ENCODE results near the gene ICAM5. TPM values are rescaled to one million over a fixed set of nuclear protein-coding genes. Genes with fewer than 3 reads are reported as not detected.

Gene ICAM5
- polyA plus RNA-seq, 1 donor, result 0.18 TPM

DNA sequence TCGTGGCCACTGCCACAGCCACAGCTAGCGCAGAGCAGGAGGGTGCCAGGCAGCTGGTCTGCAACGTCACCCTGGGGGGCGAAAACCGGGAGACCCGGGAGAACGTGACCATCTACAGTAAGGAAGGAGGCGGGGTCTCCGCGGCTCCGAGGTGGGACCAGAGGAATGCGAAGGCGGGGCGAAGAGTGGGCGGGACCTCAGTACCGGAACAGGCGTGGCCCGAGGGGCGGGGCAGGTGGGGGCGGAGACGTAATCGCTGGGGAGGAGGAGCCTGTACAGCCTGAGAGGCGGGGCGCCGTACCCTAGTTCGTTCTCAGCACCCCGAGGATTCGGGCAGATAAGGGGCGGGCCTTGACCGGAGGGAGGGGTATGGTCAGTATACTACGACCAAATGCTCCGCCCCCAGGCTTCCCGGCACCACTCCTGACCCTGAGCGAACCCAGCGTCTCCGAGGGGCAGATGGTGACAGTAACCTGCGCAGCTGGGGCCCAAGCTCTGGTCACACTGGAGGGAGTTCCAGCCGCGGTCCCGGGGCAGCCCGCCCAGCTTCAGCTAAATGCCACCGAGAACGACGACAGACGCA, 2.5 kb downstream of the ICAM5 start:
- DNase-seq (ENCODE audit: low read depth), result no peak

DNA sequence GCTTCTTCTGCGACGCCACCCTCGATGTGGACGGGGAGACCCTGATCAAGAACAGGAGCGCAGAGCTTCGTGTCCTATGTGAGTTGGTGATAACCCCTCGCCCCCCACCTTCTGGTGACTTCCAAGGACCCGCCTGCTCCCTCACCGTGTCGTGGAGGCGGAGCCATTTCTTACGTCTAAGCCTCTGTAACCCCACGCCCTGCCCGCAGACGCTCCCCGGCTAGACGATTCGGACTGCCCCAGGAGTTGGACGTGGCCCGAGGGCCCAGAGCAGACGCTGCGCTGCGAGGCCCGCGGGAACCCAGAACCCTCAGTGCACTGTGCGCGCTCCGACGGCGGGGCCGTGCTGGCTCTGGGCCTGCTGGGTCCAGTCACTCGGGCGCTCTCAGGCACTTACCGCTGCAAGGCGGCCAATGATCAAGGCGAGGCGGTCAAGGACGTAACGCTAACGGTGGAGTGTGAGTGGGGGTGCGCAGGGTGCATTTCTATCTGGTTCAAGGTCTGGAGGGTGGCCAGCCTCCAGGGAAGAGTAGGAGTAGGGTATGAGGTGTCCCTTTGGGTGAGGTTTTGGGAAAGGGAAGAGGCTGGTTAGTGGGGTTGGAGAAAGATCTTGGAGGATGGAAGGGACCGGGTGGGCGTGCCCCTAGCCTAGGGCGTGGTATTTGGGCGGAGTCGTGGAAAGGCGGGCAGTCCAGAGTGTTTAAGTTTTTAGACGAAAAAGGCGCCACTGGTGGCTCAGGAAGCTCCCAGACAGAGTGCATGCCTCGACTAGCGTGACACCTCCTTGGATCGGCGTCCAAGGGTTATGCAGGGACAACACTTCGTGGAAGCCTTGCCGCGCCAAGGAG, 3.3 kb downstream of the ICAM5 start:
- DNase-seq (ENCODE audit: low read depth), result no peak

DNA sequence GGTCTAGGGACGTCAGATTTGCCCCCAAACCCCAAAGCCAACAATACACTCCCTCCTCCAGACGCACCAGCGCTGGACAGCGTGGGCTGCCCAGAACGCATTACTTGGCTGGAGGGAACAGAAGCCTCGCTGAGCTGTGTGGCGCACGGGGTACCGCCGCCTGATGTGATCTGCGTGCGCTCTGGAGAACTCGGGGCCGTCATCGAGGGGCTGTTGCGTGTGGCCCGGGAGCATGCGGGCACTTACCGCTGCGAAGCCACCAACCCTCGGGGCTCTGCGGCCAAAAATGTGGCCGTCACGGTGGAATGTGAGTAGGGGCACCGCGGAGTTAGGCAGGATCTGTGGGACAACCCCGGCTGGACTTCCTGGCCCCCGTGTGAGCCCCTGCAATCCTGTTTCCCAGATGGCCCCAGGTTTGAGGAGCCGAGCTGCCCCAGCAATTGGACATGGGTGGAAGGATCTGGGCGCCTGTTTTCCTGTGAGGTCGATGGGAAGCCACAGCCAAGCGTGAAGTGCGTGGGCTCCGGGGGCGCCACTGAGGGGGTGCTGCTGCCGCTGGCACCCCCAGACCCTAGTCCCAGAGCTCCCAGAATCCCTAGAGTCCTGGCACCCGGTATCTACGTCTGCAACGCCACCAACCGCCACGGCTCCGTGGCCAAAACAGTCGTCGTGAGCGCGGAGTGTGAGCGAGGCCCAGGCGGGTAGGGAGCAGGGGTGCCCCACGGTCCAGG, 4.0 kb downstream of the ICAM5 start:
- DNase-seq (ENCODE audit: low read depth), result no peak

DNA sequence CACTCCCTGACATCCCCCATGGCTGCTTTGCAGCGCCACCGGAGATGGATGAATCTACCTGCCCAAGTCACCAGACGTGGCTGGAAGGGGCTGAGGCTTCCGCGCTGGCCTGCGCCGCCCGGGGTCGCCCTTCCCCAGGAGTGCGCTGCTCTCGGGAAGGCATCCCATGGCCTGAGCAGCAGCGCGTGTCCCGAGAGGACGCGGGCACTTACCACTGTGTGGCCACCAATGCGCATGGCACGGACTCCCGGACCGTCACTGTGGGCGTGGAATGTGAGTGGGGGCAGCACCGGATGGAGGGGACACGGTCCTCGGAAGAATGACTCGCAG, 4.6 kb downstream of the ICAM5 start:
- DNase-seq (ENCODE audit: low read depth), result no peak

DNA sequence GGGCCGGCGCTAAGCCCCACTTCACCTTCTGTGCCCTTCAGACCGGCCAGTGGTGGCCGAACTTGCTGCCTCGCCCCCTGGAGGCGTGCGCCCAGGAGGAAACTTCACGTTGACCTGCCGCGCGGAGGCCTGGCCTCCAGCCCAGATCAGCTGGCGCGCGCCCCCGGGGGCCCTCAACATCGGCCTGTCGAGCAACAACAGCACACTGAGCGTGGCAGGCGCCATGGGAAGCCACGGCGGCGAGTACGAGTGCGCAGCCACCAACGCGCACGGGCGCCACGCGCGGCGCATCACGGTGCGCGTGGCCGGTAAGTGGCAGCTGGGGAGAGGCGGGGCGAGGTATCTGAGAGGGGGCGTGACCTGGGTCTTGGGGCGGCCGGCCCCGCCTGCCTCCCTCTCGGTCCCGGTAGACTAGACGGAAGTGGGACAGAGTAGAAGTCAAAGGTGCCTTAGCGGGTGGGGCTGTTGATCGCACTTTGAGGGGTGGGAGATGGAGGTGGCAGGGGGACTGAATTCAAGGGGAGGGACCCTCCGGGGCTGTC, 5.6 kb downstream of the ICAM5 start:
- DNase-seq (ENCODE audit: low read depth), result no peak

DNA sequence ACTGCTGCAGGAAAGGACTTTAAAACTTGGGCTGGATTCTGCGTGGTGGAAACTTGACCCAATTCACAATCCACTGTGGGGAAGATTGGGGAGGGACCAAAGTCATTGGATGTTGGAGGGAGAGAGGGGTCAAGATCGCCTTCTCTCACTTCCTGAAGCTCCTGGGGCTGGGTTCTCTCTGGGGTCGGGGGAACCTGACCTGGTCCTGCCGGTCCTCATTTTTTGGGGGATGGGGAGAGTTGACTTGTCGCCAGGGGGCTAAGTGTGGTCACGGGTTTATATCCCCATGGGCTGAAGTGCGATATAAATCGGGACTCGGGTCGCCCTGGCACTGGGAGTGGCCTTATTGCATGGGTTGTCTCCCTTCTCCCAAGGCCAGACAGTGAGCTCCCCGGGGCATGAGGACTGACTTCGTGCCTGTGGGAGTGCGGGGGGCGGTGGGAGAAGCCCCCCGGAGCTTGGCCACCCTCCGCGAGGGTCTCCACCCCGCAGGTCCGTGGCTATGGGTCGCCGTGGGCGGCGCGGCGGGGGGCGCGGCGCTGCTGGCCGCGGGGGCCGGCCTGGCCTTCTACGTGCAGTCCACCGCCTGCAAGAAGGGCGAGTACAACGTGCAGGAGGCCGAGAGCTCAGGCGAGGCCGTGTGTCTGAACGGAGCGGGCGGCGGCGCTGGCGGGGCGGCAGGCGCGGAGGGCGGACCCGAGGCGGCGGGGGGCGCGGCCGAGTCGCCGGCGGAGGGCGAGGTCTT, 6.3 kb downstream of the ICAM5 start:
- no peak for DNase-seq (ENCODE audit: low read depth)

DNA sequence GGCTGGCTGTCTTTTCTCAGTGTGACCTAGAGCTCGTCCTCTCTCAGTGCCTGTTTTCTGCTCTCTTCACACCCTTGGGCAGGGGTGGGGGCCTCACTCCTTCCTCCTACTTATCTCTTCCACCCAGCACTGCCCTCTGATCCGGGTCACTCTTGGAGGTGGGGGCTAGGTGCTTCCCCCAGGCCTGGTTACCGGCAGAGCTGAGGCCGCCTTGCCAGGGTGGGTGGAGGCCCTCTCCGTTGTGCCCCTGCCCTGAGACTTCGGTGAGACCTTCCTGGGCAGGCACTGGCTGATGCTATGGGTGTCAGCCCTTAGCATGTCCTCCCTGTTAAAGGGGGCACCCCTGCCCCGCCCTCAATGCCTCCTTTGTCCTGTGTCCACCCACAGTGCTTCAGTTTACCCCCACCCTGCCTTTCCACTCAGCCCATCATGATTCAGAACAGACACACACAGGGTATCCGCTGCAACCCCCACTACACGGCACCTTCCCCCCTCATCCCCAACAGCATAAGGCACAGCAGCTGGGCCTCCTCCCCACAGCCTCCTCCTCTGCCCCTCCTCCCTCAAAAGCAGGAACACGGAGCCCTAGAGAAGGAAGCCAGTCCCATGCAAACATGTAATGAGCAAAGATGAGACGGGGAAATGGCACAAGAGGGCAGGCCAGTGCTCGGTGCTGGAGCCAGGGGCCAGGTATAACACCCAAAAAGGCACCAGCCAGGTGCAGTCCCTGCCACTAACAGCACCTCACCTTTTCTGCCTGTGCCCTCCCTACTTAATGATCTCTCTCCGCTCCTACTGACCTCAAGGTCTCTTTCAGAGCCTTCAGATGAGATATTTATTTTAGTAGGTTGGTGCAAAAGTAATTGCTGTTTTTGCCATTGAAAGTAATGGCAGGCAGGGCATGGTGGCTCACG, 10.1 kb downstream of the ICAM5 start:
- DNase-seq (ENCODE audit: low read depth), result no peak

DNA sequence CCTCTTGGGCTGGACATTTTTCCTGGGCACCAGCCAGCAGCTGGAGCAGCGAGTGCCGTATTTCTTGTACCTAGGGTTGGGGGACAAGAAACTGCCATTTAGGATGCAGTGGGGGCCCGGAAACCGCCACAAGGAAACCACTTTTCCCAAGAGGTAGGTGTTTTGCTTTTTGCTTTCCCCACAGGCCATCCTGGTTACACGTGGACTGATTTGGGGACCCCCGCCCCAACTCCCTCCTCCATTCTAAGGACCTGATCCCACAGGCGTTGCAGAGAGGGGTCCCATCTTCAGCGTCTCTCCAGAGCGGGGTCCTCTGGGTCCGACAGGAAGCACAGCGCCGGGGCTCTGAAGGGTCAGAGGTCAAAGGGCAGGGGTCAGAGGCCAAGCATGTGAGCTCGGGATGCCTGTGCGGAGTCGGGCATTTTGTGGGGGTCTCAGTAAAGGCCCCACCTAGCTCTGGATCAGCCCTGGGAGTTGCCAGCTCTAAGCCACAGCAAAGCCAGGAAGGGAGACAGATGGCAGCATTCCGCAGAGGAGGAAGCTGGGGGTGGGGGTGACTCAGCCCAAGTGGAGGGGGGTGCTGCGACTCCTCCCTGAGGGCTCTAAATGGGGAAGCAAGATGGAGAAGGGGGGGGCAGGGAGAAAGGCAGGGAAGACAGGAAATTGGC, 15.5 kb downstream of the ICAM5 start:
- DNase-seq (ENCODE audit: low read depth), result no peak

DNA sequence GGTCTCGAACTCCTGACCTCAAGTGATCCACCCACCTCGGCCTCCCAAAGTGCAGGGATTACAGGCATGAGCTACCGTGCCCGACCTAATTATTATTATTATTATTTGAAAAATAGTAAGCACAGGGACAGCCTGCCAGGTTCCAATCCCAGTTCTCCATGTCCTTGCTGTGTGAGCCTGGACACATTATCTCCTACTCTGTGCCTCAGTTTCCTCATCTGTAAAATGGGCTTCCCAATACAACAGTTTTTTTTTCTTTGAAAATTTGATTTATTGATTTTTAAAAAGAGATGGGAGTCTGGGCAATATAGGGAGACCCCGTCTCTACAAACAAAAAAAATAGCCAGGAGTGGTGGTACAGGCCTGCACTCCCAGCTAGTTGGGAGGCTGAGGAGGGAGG, 16.6 kb downstream of the ICAM5 start:
- DNase-seq (ENCODE audit: low read depth), result no peak

DNA sequence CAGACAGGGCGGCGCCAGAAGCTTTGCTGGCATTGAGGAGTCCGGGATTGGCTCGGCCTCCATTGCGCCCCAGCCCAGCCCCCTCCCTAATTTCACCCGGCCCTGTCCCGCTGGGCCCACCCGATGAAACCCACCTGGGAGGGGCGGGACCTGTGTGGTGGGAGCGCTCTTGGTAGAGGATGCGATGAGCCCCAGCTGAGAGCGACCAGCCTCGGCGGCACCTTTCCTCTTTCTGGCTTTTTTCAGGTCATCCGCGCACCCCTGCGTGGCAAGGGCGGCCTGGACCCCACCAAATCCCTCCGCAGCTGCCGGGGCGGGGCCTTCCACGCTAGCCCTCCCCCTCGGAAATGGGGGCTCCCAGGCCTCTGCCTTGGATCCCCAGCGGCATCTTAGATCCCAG, 19.7 kb downstream of the ICAM5 start, which contains the start of gene ZGLP1:
ZGLP1 (minus strand) TSS at position 393 of the 400 bp plus-strand sequence.
- DNase-seq (ENCODE audit: low read depth), result no peak

DNA sequence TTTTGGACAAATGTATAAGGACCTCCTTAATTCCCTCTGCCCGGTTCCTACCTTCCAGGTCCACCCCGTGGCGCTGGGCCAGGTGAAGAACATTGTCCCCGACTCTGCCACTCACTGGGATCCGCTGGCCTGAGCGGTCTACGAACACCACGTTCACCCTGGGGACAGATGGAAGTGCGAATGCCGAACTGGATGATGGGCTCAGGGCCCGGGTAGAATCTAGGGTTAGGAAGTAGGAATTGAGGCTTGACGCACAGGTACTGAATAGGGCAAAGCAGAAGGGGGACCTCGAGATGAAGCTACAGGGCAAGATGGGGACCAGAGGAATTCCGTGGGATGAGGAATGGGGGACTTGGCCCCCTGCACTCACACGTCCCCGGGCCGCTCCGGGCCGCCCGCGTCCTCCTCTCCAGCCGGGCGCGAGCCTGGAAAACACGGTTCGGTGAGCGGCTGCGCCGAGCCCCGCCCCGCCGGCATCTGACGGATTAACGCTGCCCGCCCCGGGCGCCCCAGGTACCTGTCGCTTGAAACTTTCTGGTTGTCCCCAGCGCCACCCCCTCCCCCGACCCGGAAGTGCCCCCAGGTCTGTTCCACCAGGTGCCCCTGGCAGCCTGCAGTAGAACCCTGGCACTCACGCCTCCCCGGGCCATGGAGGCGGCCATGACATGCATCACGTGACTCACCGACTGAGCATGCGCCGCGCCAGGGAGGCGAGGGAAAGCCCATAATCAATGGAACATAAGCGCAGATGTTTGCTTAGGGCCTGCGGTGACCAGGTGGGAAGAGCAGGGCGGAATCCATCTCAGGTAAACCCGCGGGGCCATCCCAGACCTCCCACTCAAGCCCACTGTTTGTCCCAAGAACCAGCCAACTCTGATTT, 25.8 kb downstream of the ICAM5 start, which contains the start of gene FDX2:
FDX2 (minus strand) TSS at position 681 of the 880 bp plus-strand sequence; CDS start at position 662, 19 bp downstream.
- DNase-seq (ENCODE audit: low read depth), result peak; percentile 46

DNA sequence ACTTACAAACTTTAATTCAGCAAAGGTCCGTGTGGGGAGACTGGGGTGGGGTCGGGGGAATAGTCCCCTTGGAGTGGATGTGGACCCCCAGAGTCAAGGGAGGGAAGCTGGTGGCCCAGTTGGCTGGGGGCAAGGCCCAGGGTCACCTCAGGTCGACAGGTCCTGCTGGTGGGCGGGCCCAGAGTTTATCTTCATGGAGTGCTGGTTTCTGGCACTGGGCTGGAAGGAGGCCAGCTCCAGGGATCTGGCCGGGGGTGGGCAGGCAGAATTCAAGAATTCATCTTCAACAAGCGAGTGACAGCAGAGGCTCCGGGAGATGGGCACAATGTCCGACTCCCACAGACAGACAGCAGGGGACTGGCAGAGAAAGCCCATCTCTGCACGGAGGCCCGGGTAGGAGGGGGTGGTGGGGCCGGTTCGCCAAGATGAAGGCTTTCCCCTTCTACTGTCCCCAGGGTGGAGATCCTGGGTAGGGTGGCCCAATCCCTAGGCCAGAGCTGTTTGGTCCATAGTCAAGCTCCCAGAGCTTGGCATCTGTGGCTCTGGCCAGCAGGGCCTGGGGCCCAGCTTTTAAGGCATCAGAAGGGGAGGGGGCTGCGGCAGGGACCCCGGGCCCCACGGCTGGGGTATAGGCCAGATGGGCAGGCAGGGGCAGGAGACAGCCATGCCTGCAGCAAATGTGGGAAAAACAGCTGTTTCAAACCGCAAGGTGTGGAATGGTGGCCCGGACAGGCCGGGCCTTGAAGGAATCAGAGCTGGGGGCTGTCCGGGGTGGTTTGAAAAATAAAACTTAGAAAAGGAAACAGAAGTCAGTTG, 26.7 kb downstream of the ICAM5 start:
- no peak for DNase-seq (ENCODE audit: low read depth)

DNA sequence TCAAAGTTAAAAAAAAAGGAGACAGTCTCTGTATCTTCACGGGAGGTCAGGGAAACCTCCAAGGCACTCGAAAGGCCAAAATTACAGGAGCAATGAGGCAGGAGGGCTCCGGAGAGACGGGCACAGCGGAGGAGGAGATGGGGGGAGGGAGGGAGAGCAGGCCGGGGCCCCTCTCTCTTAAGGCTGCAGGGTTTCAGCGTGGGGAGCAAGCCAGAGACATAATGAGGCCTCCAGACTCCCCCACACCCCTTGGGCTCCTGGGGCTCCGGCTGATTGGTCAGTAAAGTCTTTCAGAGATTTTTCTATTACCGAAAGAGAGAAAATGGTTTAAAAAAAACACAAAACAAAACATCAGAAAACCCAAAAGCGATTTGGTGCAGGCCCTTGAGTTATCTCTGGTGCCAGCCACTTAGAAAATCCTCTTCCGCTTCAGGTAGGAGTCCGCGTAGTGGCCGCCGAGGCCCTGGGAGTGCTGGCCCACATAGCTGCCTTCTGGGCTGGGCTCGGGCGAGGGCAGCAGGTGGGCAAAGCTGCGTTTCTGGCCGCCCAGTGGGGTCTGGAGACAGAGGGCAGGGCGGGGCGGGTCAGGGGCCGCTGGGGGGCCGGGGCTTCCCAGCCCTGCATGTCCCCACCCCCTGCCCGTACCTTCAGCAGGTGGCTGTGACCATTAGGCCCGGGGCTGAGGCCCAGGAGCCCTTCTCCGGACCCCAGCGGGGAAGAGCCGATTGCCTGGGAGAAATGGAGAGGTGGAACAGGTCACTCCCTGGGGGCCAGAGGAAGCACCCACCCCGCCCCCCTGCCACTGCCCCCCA, 27.5 kb downstream of the ICAM5 start:
- DNase-seq (ENCODE audit: low read depth), result no peak

DNA sequence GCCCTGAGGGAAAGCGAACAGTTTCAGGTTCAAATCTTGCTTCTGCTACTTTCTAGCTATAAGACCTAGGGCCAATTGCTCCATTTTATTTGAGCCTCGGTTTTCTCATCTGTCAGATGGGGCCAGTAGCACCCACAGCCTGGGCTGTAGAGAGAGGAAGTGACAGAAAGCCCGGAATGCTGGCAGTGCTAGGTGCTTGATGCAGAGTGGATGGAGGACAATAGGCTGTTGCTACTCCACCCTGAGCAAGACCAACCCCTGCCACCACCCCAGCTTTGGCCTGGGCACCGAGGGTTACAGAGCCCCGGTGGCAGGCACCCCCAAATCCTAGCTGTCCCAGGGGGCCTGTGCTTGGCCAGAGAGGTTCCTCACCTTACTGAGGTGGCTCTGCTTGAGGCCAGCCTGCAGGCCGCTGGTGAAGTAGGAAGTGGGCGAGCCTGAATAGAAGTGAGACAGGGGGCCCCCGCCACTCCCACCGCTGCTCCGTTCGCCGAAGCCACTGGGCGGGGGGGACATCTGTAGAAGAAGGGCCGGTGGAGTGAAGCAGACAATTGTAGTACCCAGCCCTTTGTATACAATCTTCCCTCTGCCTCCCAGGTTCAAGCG, 28.2 kb downstream of the ICAM5 start:
- DNase-seq (ENCODE audit: low read depth), result no peak

DNA sequence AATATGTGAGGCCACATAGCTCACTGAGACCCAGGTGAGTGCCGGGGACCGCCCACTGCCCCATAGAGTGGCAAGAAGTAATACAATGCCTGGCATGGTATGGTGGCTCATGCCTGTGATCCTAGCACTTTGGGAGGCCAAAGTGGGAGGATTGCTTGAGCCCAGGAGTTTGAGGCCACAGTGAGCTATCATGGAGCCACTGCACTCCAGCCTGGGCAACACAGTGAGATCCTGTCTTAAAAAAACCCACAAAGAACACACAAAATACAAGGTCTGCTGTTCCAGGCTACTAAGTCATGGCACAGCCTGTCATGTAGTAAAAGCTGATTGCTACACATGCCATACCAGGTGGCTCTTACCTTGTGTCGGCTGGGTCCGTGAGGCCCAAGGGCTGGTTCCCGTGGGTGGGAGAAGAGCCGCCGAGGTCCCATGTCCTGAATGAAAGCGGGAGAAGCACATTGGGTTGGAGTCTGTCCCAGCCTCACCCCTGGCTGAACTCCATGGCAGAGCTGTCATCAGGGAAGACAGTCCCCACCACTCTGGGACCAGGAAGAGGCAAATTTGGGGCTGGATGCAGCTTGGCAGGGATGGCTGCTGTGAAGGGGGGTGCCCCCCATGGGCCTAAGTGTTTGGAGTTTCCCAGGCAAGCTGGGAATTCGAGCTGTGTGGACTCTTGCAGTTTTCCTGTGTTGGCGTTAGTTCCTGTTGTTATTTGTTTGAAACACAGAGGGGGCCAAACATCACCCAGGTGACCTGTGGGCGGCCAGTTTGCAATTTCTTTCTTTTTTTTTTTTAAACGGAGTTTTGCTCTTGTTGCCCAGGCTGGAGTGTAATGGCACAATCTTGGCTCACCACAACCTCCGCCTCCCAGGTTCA, 29.3 kb downstream of the ICAM5 start:
- no peak for DNase-seq (ENCODE audit: low read depth)
